Smooth muscle cell (in vitro differentiated cells): ENCODE results near the gene EMB. TPM values are rescaled to one million over a fixed set of nuclear protein-coding genes. Genes with fewer than 3 reads are reported as not detected.
"Not testable (repeated sequence)": the region's sequence is repeated elsewhere in the genome, so short reads cannot be mapped to it uniquely, and the experiment has no call there.

Experiments used
- DNase-seq: peaks from one replicate; lab custom pipeline; 2025; ENCODE audit not compliant: unreplicated experiment; lab: John Stamatoyannopoulos, UW
- H2AFZ ChIP-seq: fragments of 200-600 bp; sonication (generic); 2 replicates; pipeline ENCODE4 v1.6.0; 2016; ENCODE audit warnings: antibody characterized with exemption, low read depth, mild to moderate bottlenecking
- H3F3A ChIP-seq: fragments of 200-600 bp; sonication (generic); 2 replicates; pipeline ENCODE4 v1.6.0; 2017; ENCODE audit warnings: antibody characterized with exemption, low read depth
- H3K27ac ChIP-seq: fragments of 200-600 bp; sonication (generic); 2 replicates; pipeline ENCODE4 v1.5.1; 2016; ENCODE audit warnings: low read depth, mild to moderate bottlenecking
- H3K27me3 ChIP-seq: fragments of 200-600 bp; sonication (generic); 2 replicates; pipeline ENCODE4 v1.6.1; 2016; ENCODE audit warnings: low read depth, mild to moderate bottlenecking
- H3K36me3 ChIP-seq: fragments of 200-600 bp; sonication (generic); 2 replicates; pipeline ENCODE4 v1.5.1; 2016; ENCODE audit warnings: low read depth
- H3K4me1 ChIP-seq: fragments of 200-600 bp; sonication (generic); 2 replicates; pipeline ENCODE4 v1.5.1; 2016; ENCODE audit warnings: low read depth
- H3K4me2 ChIP-seq: fragments of 200-600 bp; sonication (generic); 2 replicates; pipeline ENCODE4 v1.6.0; 2016; ENCODE audit warnings: mild to moderate bottlenecking
- H3K4me3 ChIP-seq: fragments of 200-600 bp; sonication (generic); 2 replicates; pipeline ENCODE4 v1.5.1; 2016; ENCODE audit warnings: mild to moderate bottlenecking
- H3K79me2 ChIP-seq: fragments of 200-600 bp; sonication (generic); 2 replicates; pipeline ENCODE4 v1.6.0; 2016; ENCODE audit warnings: low read depth, mild to moderate bottlenecking
- H3K9ac ChIP-seq: fragments of 200-600 bp; sonication (generic); 2 replicates; pipeline ENCODE4 v1.6.0; 2016; ENCODE audit warnings: low read depth
- H3K9me3 ChIP-seq: fragments of 200-600 bp; sonication (generic); replicated peaks from 2 replicates; pipeline ENCODE4 v1.5.1; 2016; ENCODE audit warnings: low read depth
- H4K20me1 ChIP-seq: fragments of 200-600 bp; sonication (generic); 2 replicates; pipeline ENCODE4 v1.6.0; 2016; ENCODE audit warnings: low read depth
- CTCF ChIP-seq: fragments of 200-600 bp; sonication (generic); IDR thresholded peaks from 2 replicates; pipeline ENCODE4 v1.5.1; 2017; ENCODE audit warnings: borderline replicate concordance, mild to moderate bottlenecking, antibody characterized with exemption; ENCODE audit not compliant: insufficient read depth, poor library complexity, severe bottlenecking
- WGBS: methylation state at CpG from one replicate; pipeline ENCODE4 v1.1.7; 2016; ENCODE audit warnings: low lambda C conversion rate; 5-methylcytosine and 5-hydroxymethylcytosine counted together
- polyA plus RNA-seq: library from polyadenylated mRNA; unstranded; fragments of >200 nt; fragmentation: Nextera tagmentation; extraction: Ambion mirVana; gene quantifications from 2 replicates; pipeline ENCODE4 v1.2.1, GENCODE V29; 2016
- total RNA-seq: library from RNA; depleted of rRNA; stranded (reverse); fragments of >200 nt; gene quantifications from 2 replicates; pipeline ENCODE4 v1.2.3, GENCODE V29; 2014

EMB gene
- total and polyA plus RNA-seq, 2 experiments from 2014 or later: 6.6 to 19.5 TPM

GRCh38 chr5:50365426-50366251 is 75.4 kb downstream of the EMB start:
- no peak overlapping the region for H2AFZ ChIP-seq
- 82% methylated on average over 8 of the region's 8 CpGs for WGBS
- no peaks in the 10 kb centered on the region for H3F3A ChIP-seq
- no peaks in the 10 kb centered on the region for H3K4me1 ChIP-seq
- H3K9ac ChIP-seq: no peak overlapping the region
- H3K79me2 ChIP-seq: no peaks in the 10 kb centered on the region
- peaks cover 5% of the 10 kb centered on the region for H3K9me3 ChIP-seq
- H3K36me3 ChIP-seq: no peaks in the 10 kb centered on the region
- no peaks in the 10 kb centered on the region for H3K27me3 ChIP-seq
- no peak overlapping the region for H3K4me3 ChIP-seq
- no peak overlapping the region for H3K4me2 ChIP-seq
- TF ChIP-seq CTCF: no peak
- no peak overlapping the region for H3K27ac ChIP-seq
- H4K20me1 ChIP-seq: no peaks in the 10 kb centered on the region
- DNase-seq: no peak

GRCh38 chr5:50364535-50365309 is 76.4 kb downstream of the EMB start:
- H3K27ac ChIP-seq, H4K20me1 ChIP-seq, H3K9me3 ChIP-seq, DNase-seq, H3K4me3 ChIP-seq, H3K27me3 ChIP-seq, H3K4me2 ChIP-seq, H3K4me1 ChIP-seq, H3F3A ChIP-seq, H3K9ac ChIP-seq, H3K36me3 ChIP-seq, H3K79me2 ChIP-seq, H2AFZ ChIP-seq: not testable (repeated sequence)
- 77% methylated on average over 6 of the region's 6 CpGs for WGBS

GRCh38 chr5:50359187-50359586 is 81.9 kb downstream of the EMB start:
- Histone ChIP-seq H3K4me3 (no peak overlapping the region), H3K36me3 (no peaks in the 10 kb centered on the region), H3K9me3 (peaks cover 4% of the 10 kb centered on the region), H3K27me3 (no peaks in the 10 kb centered on the region), H3K27ac (no peak overlapping the region), H3F3A (no peaks in the 10 kb centered on the region), H2AFZ (no peak overlapping the region), H4K20me1 (no peaks in the 10 kb centered on the region), H3K9ac (no peak overlapping the region), H3K79me2 (no peaks in the 10 kb centered on the region), H3K4me1 (no peaks in the 10 kb centered on the region), H3K4me2 (no peak overlapping the region)
- DNase-seq: no peak
- no peak for TF ChIP-seq CTCF

- Histone ChIP-seq H3K36me3 (no peaks in the 10 kb centered on the region), H3K4me1 (no peaks in the 10 kb centered on the region), H3K9me3 (no peaks in the 10 kb centered on the region), H2AFZ (no peak overlapping the region), H3F3A (no peaks in the 10 kb centered on the region), H3K27me3 (no peaks in the 10 kb centered on the region), H3K9ac (no peak overlapping the region), H4K20me1 (no peaks in the 10 kb centered on the region), H3K79me2 (no peaks in the 10 kb centered on the region), H3K4me2 (no peak overlapping the region), H3K4me3 (no peak overlapping the region), H3K27ac (no peak overlapping the region)
- 79% methylated on average over 2 of the region's 2 CpGs for WGBS
- no peak for DNase-seq
- no peak for TF ChIP-seq CTCF
Observed at GRCh38 chr5:50352382-50352781, 88.7 kb downstream of the EMB start.

Other genes starting within 250 kb of the EMB start
- 36.2 and 44.8 TPM in 2 replicates for gene PARP8, start 225.3 kb upstream of the EMB start, total RNA-seq
- gene PARP8, start 225.3 kb upstream of the EMB start, polyA plus RNA-seq: 13.6 and 22.9 TPM in 2 replicates